ENCODE results near the gene WFIKKN2.

The WFIKKN2 gene

DNA sequence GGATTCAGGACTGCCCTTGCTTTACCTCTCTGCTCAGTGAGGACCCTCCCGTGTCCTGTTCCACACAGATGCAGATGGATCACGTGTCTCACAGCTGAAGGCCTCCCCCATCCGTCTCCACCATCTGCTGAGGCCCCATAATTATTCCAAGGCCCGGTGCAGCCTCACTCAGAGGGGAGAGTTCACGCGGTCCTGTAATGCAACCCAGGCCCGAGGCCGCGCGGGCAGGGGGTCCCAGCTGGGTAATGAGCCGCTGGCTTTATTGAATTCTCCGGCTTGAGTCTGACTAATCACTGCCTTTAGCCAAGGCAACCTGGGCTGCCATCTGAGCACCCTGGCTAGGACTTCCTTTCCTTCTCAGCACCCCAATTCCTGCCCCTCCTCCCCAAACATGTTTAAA is 4.4 kb upstream of the WFIKKN2 start:
- peak; percentile 40; the same call in 1 of the 2 replicates for TF ChIP-seq L3MBTL2 (conservative IDR thresholded peaks at IDR 0.05)
- TF ChIP-seq ZNF384 (IDR thresholded peaks at IDR 0.05), result no peak
- DNase-seq (ENCODE audit: extremely low spot score), result no peak
- POLR2A ChIA-PET, result no interaction called here
- CTCF ChIA-PET, result interaction anchor here (1.5 kb wide), 1 partner anchor 14 kb away, joined by 6 read pairs; no protein-coding TSS in a partner anchor

DNA sequence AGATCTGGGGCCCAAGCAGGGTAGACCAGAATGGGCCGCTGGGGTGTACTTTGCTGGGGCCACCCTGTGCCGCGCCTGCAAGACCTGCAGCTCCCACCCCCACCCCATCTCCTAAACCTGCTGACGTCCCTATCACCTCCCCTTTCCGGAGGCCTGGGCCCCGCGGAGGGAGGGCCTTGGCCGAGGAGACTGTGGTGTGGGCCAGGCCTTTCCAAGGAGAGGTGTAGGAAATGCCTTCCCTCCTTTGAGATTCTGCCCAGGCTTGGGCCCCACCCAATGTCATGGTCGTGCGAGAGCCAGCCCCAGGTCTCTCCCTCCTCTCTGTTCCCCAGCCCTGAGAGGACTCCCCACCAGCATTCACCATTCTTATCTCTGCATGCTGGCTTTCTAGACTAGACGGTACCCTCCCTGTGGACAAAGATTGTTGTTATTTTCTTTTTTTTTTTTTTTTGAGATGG is 3.9 kb upstream of the WFIKKN2 start:
- TF ChIP-seq CTBP1 (IDR thresholded peaks at IDR 0.05; ENCODE audit: borderline replicate concordance), result no peak
- TF ChIP-seq L3MBTL2 (conservative IDR thresholded peaks at IDR 0.05), result no peak
- no peak for TF ChIP-seq BHLHE40 (IDR thresholded peaks at IDR 0.05; ENCODE audit: borderline replicate concordance)
- TF ChIP-seq TARDBP (IDR thresholded peaks at IDR 0.05), result no peak
- no peak for TF ChIP-seq FOXK2 (IDR thresholded peaks at IDR 0.05)
- no peak for TF ChIP-seq SUZ12 (IDR thresholded peaks at IDR 0.05)
- TF ChIP-seq FOXA1 (IDR thresholded peaks at IDR 0.05), result no peak
- TF ChIP-seq ELF4 (IDR thresholded peaks at IDR 0.05), result no peak
- TF ChIP-seq ARNT (IDR thresholded peaks at IDR 0.05), result no peak
- TF ChIP-seq PKNOX1 (IDR thresholded peaks at IDR 0.05), result no peak
- no peak for TF ChIP-seq LEF1 (IDR thresholded peaks at IDR 0.05; ENCODE audit: borderline replicate concordance)
- TF ChIP-seq HDGF (IDR thresholded peaks at IDR 0.05; ENCODE audit: borderline replicate concordance), result no peak
- TF ChIP-seq SP1 (IDR thresholded peaks at IDR 0.05), result no peak
- TF ChIP-seq NFRKB (IDR thresholded peaks at IDR 0.05), result no peak
- TF ChIP-seq FOXM1 (IDR thresholded peaks at IDR 0.05; ENCODE audit: borderline replicate concordance), result no peak
- no peak for TF ChIP-seq ZNF384 (IDR thresholded peaks at IDR 0.05)
- no peak for DNase-seq (ENCODE audit: extremely low spot score)
- CTCF ChIA-PET, result no interaction called here
- POLR2A ChIA-PET, result no interaction called here

- no peak for DNase-seq (ENCODE audit: extremely low spot score)
- POLR2A ChIA-PET, result no interaction called here
- CTCF ChIA-PET, result no interaction called here
- TF ChIP-seq PKNOX1 (IDR thresholded peaks at IDR 0.05) (no peak), ZNF384 (IDR thresholded peaks at IDR 0.05) (no peak), CTBP1 (IDR thresholded peaks at IDR 0.05; ENCODE audit: borderline replicate concordance) (no peak), LEF1 (IDR thresholded peaks at IDR 0.05; ENCODE audit: borderline replicate concordance) (no peak), FOXK2 (IDR thresholded peaks at IDR 0.05) (no peak), NFRKB (IDR thresholded peaks at IDR 0.05) (no peak), SP1 (IDR thresholded peaks at IDR 0.05) (no peak), ARNT (IDR thresholded peaks at IDR 0.05) (no peak), HDGF (IDR thresholded peaks at IDR 0.05; ENCODE audit: borderline replicate concordance) (no peak), SUZ12 (IDR thresholded peaks at IDR 0.05) (no peak), BHLHE40 (IDR thresholded peaks at IDR 0.05; ENCODE audit: borderline replicate concordance) (no peak), L3MBTL2 (conservative IDR thresholded peaks at IDR 0.05) (no peak), ELF4 (IDR thresholded peaks at IDR 0.05) (no peak), FOXM1 (IDR thresholded peaks at IDR 0.05; ENCODE audit: borderline replicate concordance) (no peak), TARDBP (IDR thresholded peaks at IDR 0.05) (no peak), FOXA1 (IDR thresholded peaks at IDR 0.05) (no peak)
These were observed 3.0 kb upstream of the WFIKKN2 start for GRCh38 chr17:50832267-50832863.

- no peak for TF ChIP-seq NFRKB (IDR thresholded peaks at IDR 0.05)
- POLR2A ChIA-PET, result no interaction called here
- CTCF ChIA-PET, result interaction anchor here (1.8 kb wide), 1 partner anchor 15 kb away, joined by 7 read pairs; no protein-coding TSS in a partner anchor
These were observed 2.5 kb upstream of the WFIKKN2 start for GRCh38 chr17:50832864-50833381.

DNA sequence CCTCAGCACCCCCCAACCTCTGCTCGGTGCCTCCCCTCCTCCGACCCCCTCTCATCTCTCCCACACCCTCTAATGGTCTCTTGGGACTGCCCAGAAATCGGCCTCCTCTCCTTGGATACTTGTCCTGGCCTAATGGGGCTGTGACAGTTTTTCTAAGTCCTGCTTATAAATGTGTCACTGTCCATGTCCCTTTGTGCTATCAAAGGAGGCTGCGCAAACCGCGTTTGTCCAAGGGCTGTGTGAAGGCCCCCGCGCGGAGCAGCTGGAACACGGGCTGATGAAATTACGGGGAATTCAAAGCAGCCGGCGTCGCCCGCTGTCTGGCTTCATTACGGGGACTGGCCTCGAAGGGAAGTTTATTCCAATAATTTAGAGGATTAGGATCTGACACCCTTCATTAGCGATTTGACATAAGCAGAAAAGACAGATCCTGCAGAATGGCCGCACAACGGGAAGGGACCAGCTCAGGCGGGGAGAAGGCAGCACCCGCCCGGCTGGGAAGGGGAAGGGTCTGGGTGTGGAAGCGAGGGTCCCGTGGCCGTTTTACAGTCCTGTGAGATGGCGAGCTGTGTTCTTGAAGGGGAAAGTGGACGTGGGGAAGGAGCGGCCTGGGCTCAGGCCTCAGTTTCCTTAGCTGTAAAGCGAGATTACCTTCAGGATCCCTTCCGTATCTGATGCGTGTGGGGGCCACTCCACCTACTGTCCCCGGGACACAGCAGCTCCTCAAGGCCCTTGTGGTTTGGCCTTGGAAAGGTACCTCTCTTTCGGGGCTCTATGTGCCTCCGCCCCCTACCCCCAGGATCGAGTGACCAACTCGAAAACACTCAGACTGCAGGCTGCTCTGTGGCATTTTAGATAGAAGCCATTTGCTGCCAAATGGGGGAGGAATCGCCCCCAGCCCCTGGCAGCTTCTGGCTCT is 1.6 kb upstream of the WFIKKN2 start:
- no peak for TF ChIP-seq ELF4 (IDR thresholded peaks at IDR 0.05)
- no peak for TF ChIP-seq TARDBP (IDR thresholded peaks at IDR 0.05)
- no peak for TF ChIP-seq ARNT (IDR thresholded peaks at IDR 0.05)
- TF ChIP-seq FOXA1 (IDR thresholded peaks at IDR 0.05), result no peak
- TF ChIP-seq BHLHE40 (IDR thresholded peaks at IDR 0.05; ENCODE audit: borderline replicate concordance), result no peak
- no peak for TF ChIP-seq SP1 (IDR thresholded peaks at IDR 0.05)
- TF ChIP-seq NFRKB (IDR thresholded peaks at IDR 0.05), result no peak
- no peak for TF ChIP-seq LEF1 (IDR thresholded peaks at IDR 0.05; ENCODE audit: borderline replicate concordance)
- TF ChIP-seq L3MBTL2 (conservative IDR thresholded peaks at IDR 0.05), result no peak
- TF ChIP-seq SUZ12 (IDR thresholded peaks at IDR 0.05), result no peak
- POLR2A ChIA-PET, result no interaction called here
- CTCF ChIA-PET, result interaction anchor here (1.8 kb wide), 1 partner anchor 16 kb away, joined by 7 read pairs; no protein-coding TSS in a partner anchor
- DNase-seq (ENCODE audit: extremely low spot score), result no peak

More at GRCh38 chr17:50832864-50833381, 2.5 kb upstream of the WFIKKN2 start:
- DNase-seq (ENCODE audit: extremely low spot score), result no peak

- TF ChIP-seq CTBP1 (IDR thresholded peaks at IDR 0.05; ENCODE audit: borderline replicate concordance) (no peak), BHLHE40 (IDR thresholded peaks at IDR 0.05; ENCODE audit: borderline replicate concordance) (no peak), L3MBTL2 (conservative IDR thresholded peaks at IDR 0.05) (no peak; the same call in 1 of the 2 replicates), SUZ12 (IDR thresholded peaks at IDR 0.05) (no peak), FOXK2 (IDR thresholded peaks at IDR 0.05) (no peak), FOXM1 (IDR thresholded peaks at IDR 0.05; ENCODE audit: borderline replicate concordance) (no peak), LEF1 (IDR thresholded peaks at IDR 0.05; ENCODE audit: borderline replicate concordance) (no peak), TARDBP (IDR thresholded peaks at IDR 0.05) (no peak), ARNT (IDR thresholded peaks at IDR 0.05) (no peak), ZNF384 (IDR thresholded peaks at IDR 0.05) (no peak), SP1 (IDR thresholded peaks at IDR 0.05) (no peak), PKNOX1 (IDR thresholded peaks at IDR 0.05) (no peak), HDGF (IDR thresholded peaks at IDR 0.05; ENCODE audit: borderline replicate concordance) (no peak), FOXA1 (IDR thresholded peaks at IDR 0.05) (no peak), NFRKB (IDR thresholded peaks at IDR 0.05) (no peak)
- no peak for DNase-seq (ENCODE audit: extremely low spot score)
- ChIA-PET POLR2A (no interaction called here), CTCF (interaction anchor here (1.2 to 1.8 kb wide), 2 partner anchors 17 kb away, joined by 7 read pairs; no protein-coding TSS in a partner anchor)
These were observed 721 bp upstream of the WFIKKN2 start for GRCh38 chr17:50834429-50835300.

All from HEK293T (cell line).